Stimulated activated naive CD4-positive, alpha-beta T cell treated with Interleukin-2 at 50 U/mL for 16 hours (primary cell): Measurements from ENCODE around the gene CELSR1.

Source experiments
- DNase-seq: peaks from one replicate; lab custom pipeline; 2025; lab: John Stamatoyannopoulos, UW

Gene CELSR1

DNA sequence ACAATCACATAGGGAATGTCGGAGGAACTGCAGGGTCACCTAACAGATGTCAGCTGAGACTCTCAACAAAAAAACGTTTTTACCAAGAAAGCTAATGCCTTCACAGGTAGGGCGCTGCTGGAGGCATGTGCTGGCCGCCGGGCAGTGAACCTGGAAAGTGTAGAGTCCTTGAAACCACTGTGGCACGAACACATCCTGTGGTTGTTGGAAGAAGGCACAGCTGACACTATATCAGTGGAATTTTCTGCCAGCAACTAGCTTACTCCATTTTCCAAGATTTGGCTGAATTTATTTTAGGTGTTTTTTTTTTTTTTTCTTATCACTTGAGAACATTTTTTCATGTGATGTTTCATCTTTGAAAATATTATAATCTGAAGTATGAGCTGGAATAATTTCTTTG, 187.7 kb downstream of the CELSR1 start:
- no peak for DNase-seq

DNA sequence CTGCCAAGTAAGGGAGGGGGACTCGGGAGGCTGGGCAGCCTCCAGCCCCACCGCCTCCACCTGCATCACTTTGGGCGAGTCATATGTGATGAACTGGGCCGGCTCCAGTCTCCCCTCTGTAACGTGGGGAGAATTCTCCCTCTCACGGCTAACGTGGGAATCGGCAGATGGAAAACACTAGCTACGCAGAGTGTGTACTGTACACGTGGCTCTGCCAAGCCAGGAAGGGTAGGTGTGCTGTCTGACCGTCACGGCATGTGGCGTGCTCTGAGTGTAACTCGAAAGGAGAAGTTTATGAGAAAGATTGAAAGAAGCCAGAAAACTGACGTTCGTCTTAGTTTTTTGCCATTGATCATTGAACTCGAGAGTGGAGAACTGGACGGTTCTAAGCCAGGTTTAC, 188.2 kb downstream of the CELSR1 start:
- no peak for DNase-seq

- DNase-seq: no peak
These were observed 189.2 kb downstream of the CELSR1 start for GRCh38 chr22:46348099-46348695.

GRCh38 chr22:46347646-46348045, 189.8 kb downstream of the CELSR1 start:
- no peak for DNase-seq

- no peak for DNase-seq
These were observed 190.6 kb downstream of the CELSR1 start for GRCh38 chr22:46346680-46347405.

- no peak for DNase-seq
These were observed 196.7 kb downstream of the CELSR1 start for GRCh38 chr22:46340676-46341075.

GRCh38 chr22:46339956-46340355, 197.5 kb downstream of the CELSR1 start:
- DNase-seq: no peak

DNA sequence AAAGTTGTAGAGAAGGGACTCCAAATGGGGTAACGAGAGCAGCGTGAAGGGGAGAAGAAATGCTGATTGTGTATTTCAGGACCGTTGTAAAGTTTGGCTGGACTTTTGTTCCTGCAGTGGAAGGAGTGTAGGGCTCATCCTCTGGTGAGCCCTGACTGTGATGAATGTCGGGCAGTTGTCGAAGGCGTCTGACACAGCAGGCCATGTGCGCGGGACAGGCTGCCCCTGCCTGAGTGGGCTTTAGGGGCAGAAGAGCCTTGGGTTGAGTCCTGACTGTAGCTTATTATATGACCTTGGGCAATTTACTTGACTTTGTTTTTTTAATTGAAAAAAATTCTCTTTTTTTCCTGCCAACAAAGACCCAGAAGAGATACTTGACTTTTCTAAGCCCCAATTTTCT, 198.8 kb downstream of the CELSR1 start:
- no peak for DNase-seq

- DNase-seq: no peak
These were observed 199.6 kb downstream of the CELSR1 start for GRCh38 chr22:46337870-46338269.

GRCh38 chr22:46336119-46337078, 201.0 kb downstream of the CELSR1 start:
- no peak for DNase-seq

GRCh38 chr22:46335201-46336118, 202.0 kb downstream of the CELSR1 start, which contains the start of gene TRMU:
TRMU (plus strand) TSS chr22:46335714; CDS start chr22:46335765, 51 bp downstream.
- DNase-seq: peak; percentile 70

GRCh38 chr22:46331496-46331895, 205.9 kb downstream of the CELSR1 start:
- no peak for DNase-seq

GRCh38 chr22:46330426-46330825, 207.0 kb downstream of the CELSR1 start:
- no peak for DNase-seq

GRCh38 chr22:46329616-46330015, 207.8 kb downstream of the CELSR1 start:
- no peak for DNase-seq

DNA sequence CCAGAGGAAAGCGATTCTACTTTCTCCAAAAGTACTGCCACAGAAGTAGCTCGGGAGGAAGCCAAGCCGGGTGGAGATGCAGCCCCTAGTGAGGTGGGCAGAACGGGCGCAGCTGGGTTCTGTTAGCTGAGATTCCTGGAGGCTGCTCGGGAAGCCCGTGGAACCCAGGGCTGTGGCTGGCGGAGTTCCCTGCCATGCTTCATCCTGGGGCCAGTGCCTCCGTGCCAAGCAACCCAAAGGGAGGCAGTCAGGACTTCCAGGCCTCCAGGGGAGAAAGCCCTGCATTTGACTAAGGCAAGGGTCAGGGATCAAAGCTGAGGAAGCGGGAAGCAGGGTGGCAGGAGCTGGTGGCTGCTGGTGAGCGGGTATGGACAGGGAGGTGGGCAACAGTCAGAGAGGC, 208.6 kb downstream of the CELSR1 start:
- no peak for DNase-seq

DNA sequence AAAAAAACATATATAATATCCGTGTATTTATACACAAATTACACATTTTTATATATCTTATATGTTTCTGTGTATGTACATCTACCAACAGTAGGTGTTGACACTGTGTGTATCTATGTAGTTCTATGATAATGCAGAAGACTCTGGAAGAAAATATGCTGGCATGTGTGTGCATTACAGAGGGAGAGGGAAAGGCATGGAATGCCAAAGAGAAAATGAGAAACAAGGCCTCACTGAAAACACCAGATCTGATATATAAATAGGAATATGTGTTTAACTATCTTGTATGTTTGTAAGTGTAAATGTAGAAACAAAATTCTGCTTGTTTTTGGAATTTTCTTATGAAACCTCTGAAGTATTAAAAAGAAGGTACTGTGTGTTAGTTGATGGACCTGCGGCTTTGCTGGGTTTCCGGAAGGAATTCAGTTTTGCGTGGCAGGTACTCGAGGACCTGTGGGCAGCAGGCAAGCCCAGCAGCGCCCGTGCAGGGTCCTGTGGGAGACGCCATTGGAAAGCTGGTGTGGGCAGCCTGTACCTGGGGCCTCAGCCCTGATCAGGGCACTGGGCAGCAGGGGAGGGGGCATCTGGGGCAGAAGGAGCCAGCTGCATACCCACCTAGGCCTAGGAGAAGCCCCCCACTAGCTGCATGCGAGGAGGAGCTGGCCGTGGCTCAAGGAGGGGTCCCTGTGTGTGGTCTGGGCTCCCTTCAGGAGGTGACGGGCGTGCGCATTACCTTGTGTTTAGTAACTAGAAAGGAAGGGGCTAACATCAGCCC, 209.5 kb downstream of the CELSR1 start:
- DNase-seq: no peak

DNA sequence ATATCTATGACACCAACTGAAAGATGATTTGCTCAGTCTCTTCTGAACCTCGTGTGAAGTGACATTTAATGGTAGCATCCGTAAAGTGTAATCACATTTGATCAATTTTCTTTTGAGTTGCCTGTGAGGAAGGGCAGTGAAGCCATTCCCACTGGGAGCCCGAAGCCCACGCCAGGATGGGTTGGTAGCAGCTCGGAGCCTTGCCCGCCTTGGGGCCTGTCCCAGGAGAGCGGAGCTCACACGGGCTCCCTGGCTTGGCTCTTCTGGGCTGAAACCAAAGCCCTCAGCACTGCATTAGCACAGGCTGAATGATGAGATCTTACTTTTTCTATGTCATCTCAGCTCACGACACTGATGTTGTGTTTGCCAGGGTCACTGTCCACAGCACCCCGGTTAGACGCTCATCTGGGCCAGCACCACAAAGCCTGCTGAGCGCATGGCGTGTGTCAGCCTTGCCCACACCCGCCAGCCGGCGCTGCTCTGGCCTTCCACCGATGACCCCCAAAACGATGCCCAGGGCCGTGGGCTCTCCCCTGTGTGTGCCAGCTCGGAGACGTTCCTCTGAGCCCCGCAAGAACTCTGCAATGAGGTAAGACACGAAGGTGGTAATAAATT, 211.2 kb downstream of the CELSR1 start:
- DNase-seq: no peak

GRCh38 chr22:46323162-46323561, 214.3 kb downstream of the CELSR1 start:
- DNase-seq: no peak

- no peak for DNase-seq
These were observed 214.7 kb downstream of the CELSR1 start for GRCh38 chr22:46322711-46323110.

- DNase-seq: no peak
These were observed 216.6 kb downstream of the CELSR1 start for GRCh38 chr22:46320716-46321386.
